ENCODE data around the gene VWA1. TPM values are rescaled to one million over a fixed set of nuclear protein-coding genes. Genes with fewer than 3 reads are reported as not detected.

The VWA1 gene
- total and polyA plus RNA-seq, 10 of the 15 experiments (the other 5 are each of a cell fraction or from before 2014, with no cell fraction given) = 0.02 to 1.7 (median 0.32) TPM; not detected in 2

- intact Hi-C loops (cut with micrococcal nuclease; ENCODE audit: unreplicated experiment) (no loop called here), in situ Hi-C loops (cut with MboI) (no loop called here)
- H2AFZ ChIP-seq (ENCODE audit: control insufficient read depth, low read depth, low read length) = no peak overlapping the region
- FAIRE-seq = no peak
- SMC1A ChIA-PET (ENCODE audit: uncharacterized antibody, unreplicated experiment) = interaction anchor here (0.9 to 1.3 kb wide), 4 partner anchors 24 to 65 kb away, joined by 3 to 4 read pairs (median 3); no protein-coding TSS in a partner anchor
- TF ChIP-seq ZSCAN29 (IDR thresholded peaks at IDR 0.05) (no peak), ASH2L (IDR thresholded peaks at IDR 0.05; ENCODE audit: borderline replicate concordance, low read depth) (no peak), MEF2A (IDR thresholded peaks at IDR 0.05; ENCODE audit: insufficient read depth, low read depth, low read length) (no peak), ESRRA (IDR thresholded peaks at IDR 0.05; ENCODE audit: low read length) (no peak), ATF7 (IDR thresholded peaks at IDR 0.05; ENCODE audit: low read depth) (no peak)
- no peak for DNase-seq (ENCODE audit: low read depth, low spot score)
- CTCF ChIA-PET = interaction anchor here (0.6 to 2.3 kb wide), 11 partner anchors 10 to 91 kb away, joined by 3 to 15 read pairs (median 6); no protein-coding TSS in a partner anchor
- peaks cover 0 to 11% of the 10 kb centered on the region in 2 experiments; a peak in 3 of 4 replicates for H3K27me3 ChIP-seq (replicated peaks in 1 of 2; ENCODE audit: control insufficient read depth in 2 of 2, insufficient read depth in 2 of 2, low read length in 1 of 2)
- no peak overlapping the region; the same call in 1 of the 2 replicates for H3K4me2 ChIP-seq (ENCODE audit: control insufficient read depth, insufficient read depth)
- WGBS (ENCODE audit: insufficient coverage, insufficient replicate concordance, low lambda C conversion rate, missing lambda C conversion rate) = 71% methylated on average over 45 of the region's 45 CpGs
- no peaks in the 10 kb centered on the region for H3K9me3 ChIP-seq (replicated peaks; ENCODE audit: control insufficient read depth, insufficient read depth, low read length)
- H3K4me1 ChIP-seq (ENCODE audit: control insufficient read depth, insufficient read depth, low read length) = peaks cover 24% of the 10 kb centered on the region
- no peaks in the 10 kb centered on the region for H4K20me1 ChIP-seq (ENCODE audit: control insufficient read depth, insufficient read depth)
- RAD21 ChIA-PET (ENCODE audit: unreplicated experiment) = interaction anchor here (0.8 to 1.6 kb wide), 7 partner anchors 17 to 67 kb away, joined by 3 to 8 read pairs (median 4); partner anchors contain the start of gene AURKAIP1
- H3K27ac ChIP-seq (ENCODE audit: control insufficient read depth, insufficient read depth) = no peak overlapping the region
- POLR2A ChIA-PET = interaction anchor here (0.6 to 1.7 kb wide), 8 partner anchors 16 to 328 kb away, joined by 3 to 10 read pairs (median 4); partner anchors contain the start of gene CCNL2
- no peak overlapping the region for H3K9ac ChIP-seq (ENCODE audit: control insufficient read depth, insufficient read depth, low read length)
- no peak overlapping the region for H3K4me3 ChIP-seq
- ATAC-seq = no peak
- no peaks in the 10 kb centered on the region for H3K36me3 ChIP-seq (ENCODE audit: control insufficient read depth in 2 of 2, insufficient read depth in 2 of 2, low read length in 1 of 2)
- H3K79me2 ChIP-seq (ENCODE audit: control insufficient read depth, insufficient read depth, low read length) = no peaks in the 10 kb centered on the region
- no TSS peak for BruUV-seq (replicated peaks)
These were observed 3.3 kb downstream of the VWA1 start for GRCh38 chr1:1438531-1439381.
